GM12892 (cell line): ENCODE data around the gene EPB41L4A.

Experiments
- POLR2A ChIP-seq: IDR thresholded peaks from 2 replicates; pipeline ENCODE4 v1.6.1; 2011; ENCODE audit warnings: low read depth, low read length, control low read depth
- POLR2AphosphoS5 ChIP-seq: IDR thresholded peaks from 2 replicates; pipeline ENCODE4 v1.6.1; 2011; ENCODE audit warnings: low read depth, low read length, control low read depth

DNA sequence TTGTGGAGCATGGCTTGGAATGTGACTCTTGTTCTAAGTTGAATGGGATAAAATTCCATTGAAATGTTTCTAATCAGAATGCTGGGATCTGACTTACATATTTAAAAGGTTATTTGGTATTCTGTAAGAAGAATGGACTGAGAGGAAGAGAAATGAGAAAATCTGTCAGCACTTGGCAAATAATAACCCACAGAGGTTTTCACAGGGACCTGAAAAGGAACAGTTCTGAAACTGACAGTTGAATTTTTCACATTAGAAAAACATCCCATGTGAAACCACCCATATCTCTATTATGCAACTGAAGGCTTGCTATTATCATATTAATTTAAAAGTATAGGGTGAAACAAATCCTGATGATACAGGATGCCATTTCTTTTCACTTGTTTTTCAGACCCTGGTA, 302.7 kb downstream of the EPB41L4A start:
- no peak for TF ChIP-seq POLR2A
- no peak for TF ChIP-seq POLR2AphosphoS5
